HCT116 (cell line): ENCODE data around the gene BBS2.
A peak's percentile ranks its signal among the peaks of the same experiment; 100 is the strongest.

Experiments
- EZH2 ChIP-seq: fragments of 200-600 bp; sonication (generic); IDR thresholded peaks from 2 replicates; pipeline ENCODE4 v1.6.1; 2017; ENCODE audit warnings: antibody characterized with exemption, mixed run types
- JUND ChIP-seq: IDR thresholded peaks from 2 replicates; pipeline ENCODE4 v1.6.1; 2012
- RAD21 ChIP-seq: IDR thresholded peaks from 2 replicates; pipeline ENCODE4 v1.6.1; 2012; ENCODE audit warnings: low read depth, mild to moderate bottlenecking
- TCF7L2 ChIP-seq: IDR thresholded peaks from 2 replicates; pipeline ENCODE4 v1.7.0; 2011; ENCODE audit warnings: borderline replicate concordance, inconsistent platforms; ENCODE audit not compliant: insufficient read depth, insufficient read length; ENCODE audit errors: extremely low read depth
- ZFX ChIP-seq: fragments of 450-650 bp; IDR thresholded peaks from 2 replicates; pipeline ENCODE4 v1.6.1; 2017
- TF ChIP-seq, protein P1 (sequence below), 3 experiments: fragments of 200-600 bp in 1 of 3; sonication (generic) in 1 of 3; IDR thresholded peaks in 2 of 3; conservative IDR thresholded peaks in 1 of 3; 2 replicates each; pipeline ENCODE4 v1.5.1; 2012 to 2017; ENCODE audit warnings: low read depth in 2 of 3, low read length in 2 of 3, antibody characterized with exemption in 1 of 3, borderline replicate concordance in 1 of 3, control low read depth in 1 of 3, mild to moderate bottlenecking in 1 of 3, mixed read lengths in 1 of 3, mixed run types in 1 of 3, moderate library complexity in 1 of 3; ENCODE audit not compliant: insufficient read depth in 1 of 3
- TF ChIP-seq, protein P2 (sequence below): IDR thresholded peaks from 2 replicates; pipeline ENCODE4 v1.6.1; 2012

DNA sequence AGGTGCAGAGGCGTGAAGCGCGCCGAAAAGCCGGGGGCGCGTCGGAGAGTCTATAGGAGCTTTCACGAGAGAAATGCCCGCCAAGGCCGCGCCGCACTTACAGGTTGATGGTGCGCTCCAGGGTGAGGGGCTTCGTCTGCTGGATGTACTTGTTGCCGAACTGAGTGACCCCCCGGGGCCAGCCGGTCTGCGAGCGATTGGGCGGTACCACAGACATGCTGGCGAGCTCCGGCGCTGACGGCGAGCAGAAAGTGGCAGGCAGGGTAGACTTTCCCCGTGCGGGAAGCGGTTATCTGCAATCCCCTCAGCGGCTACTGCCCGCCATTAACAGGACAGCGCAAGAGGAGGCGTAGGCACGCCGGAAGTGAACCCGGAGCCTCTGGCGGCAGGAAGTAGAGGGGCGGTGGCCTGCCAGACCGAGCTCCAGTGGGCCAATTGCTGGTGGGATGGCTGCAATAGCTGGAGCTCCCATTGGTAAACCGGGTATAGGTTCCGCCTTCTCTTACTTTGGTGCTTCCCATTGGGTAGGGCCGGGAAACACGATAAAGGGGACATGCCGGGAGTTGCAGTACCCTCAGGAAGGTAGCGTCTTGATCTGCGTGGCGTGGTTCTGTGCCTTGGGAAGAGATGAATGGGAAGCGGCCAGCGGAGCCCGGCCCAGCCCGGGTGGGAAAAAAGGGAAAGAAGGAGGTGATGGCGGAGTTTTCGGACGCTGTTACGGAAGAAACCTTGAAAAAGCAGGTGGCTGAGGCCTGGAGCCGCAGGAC, 68.7 kb downstream of the BBS2 start, which contains the start of the genes NUDT21 and OGFOD1:
- TF ChIP-seq, protein P1, sequence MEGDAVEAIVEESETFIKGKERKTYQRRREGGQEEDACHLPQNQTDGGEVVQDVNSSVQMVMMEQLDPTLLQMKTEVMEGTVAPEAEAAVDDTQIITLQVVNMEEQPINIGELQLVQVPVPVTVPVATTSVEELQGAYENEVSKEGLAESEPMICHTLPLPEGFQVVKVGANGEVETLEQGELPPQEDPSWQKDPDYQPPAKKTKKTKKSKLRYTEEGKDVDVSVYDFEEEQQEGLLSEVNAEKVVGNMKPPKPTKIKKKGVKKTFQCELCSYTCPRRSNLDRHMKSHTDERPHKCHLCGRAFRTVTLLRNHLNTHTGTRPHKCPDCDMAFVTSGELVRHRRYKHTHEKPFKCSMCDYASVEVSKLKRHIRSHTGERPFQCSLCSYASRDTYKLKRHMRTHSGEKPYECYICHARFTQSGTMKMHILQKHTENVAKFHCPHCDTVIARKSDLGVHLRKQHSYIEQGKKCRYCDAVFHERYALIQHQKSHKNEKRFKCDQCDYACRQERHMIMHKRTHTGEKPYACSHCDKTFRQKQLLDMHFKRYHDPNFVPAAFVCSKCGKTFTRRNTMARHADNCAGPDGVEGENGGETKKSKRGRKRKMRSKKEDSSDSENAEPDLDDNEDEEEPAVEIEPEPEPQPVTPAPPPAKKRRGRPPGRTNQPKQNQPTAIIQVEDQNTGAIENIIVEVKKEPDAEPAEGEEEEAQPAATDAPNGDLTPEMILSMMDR (IDR thresholded peaks at IDR 0.05 in 2 of 3, conservative IDR thresholded peaks at IDR 0.05 in 1 of 3; ENCODE audit: borderline replicate concordance in 1 of 3, insufficient read depth in 1 of 3, low read depth in 2 of 3, low read length in 2 of 3): no peak
- TF ChIP-seq JUND: no peak
- peak; percentile 76 for TF ChIP-seq ZFX
- no peak for TF ChIP-seq RAD21
- no peak for TF ChIP-seq EZH2
- no peak for TF ChIP-seq TCF7L2
- TF ChIP-seq, protein P2, sequence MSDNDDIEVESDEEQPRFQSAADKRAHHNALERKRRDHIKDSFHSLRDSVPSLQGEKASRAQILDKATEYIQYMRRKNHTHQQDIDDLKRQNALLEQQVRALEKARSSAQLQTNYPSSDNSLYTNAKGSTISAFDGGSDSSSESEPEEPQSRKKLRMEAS: peak; percentile 78; the same call in 1 of the 2 replicates
